CD4-positive, alpha-beta T cell (primary cell): ENCODE data around the gene MTMR2. TPM values are rescaled to one million over a fixed set of nuclear protein-coding genes. Genes with fewer than 3 reads are reported as not detected.

Source experiments
- ATAC-seq: fragments of 200-7000 bp; cut with Tn5 transposase; one replicate; pipeline ENCODE4 v1.10.0; 2022; ENCODE audit warnings: mild to moderate bottlenecking; ENCODE audit not compliant: poor library complexity
- CTCF ChIA-PET: fragments of 350-600 bp; sonication (Branson Sonifier 250); formaldehyde crosslinking; loops from one replicate; lab custom pipeline; 2021; ENCODE audit warnings: antibody characterized with exemption, inconsistent platforms; lab: Charles Lee
- POLR2A ChIA-PET: fragments of 350-600 bp; sonication (Branson Sonifier 250); formaldehyde crosslinking; loops from one replicate; lab custom pipeline; 2021; ENCODE audit warnings: antibody characterized with exemption, inconsistent platforms; lab: Charles Lee
- DNase-seq, 14 experiments: peaks; one replicate each; pipeline ENCODE4 v3.0.0-alpha.2; 2013 to 2020; ENCODE audit warnings: mixed read lengths in 2 of 14
- H3K27ac ChIP-seq, 2 donors: one replicate each; pipeline versions ENCODE4 v1.5.1 to v1.7.0; 2013; ENCODE audit warnings: low read length in 2 of 2, low read depth in 1 of 2, mild to moderate bottlenecking in 1 of 2
- H3K27me3 ChIP-seq, 2 experiments: 1 replicate in 1 of 2; 2 replicates in 1 of 2; pipeline versions ENCODE4 v1.6.1 to v1.7.0; 2013; ENCODE audit warnings: low read length in 2 of 2, control low read depth in 1 of 2, mild to moderate bottlenecking in 1 of 2, moderate library complexity in 1 of 2; ENCODE audit not compliant: insufficient read depth in 2 of 2, control insufficient read depth in 1 of 2
- H3K36me3 ChIP-seq: one replicate; pipeline ENCODE4 v1.6.1; 2013; ENCODE audit warnings: low read length, control low read depth; ENCODE audit not compliant: insufficient read depth
- H3K4me1 ChIP-seq: one replicate; pipeline ENCODE4 v1.6.1; 2013; ENCODE audit warnings: low read length, control low read depth; ENCODE audit not compliant: insufficient read depth
- H3K4me3 ChIP-seq: one replicate; pipeline ENCODE4 v1.5.1; 2013; ENCODE audit warnings: mild to moderate bottlenecking, low read length, moderate library complexity
- H3K9me3 ChIP-seq, 2 experiments: 1 replicate in 1 of 2; 2 replicates in 1 of 2; pipeline versions ENCODE4 v1.6.1 to v1.7.0; 2013; ENCODE audit warnings: low read length in 2 of 2, mild to moderate bottlenecking in 2 of 2, control low read depth in 1 of 2, moderate library complexity in 1 of 2; ENCODE audit not compliant: control insufficient read depth in 1 of 2, insufficient read depth in 1 of 2
- H3K27ac Mint-ChIP-seq: one replicate; pipeline ENCODE4 v1.8.0; 2020; ENCODE audit warnings: mixed read lengths
- H3K27me3 Mint-ChIP-seq: one replicate; pipeline ENCODE4 v1.8.0; 2021; ENCODE audit warnings: mixed read lengths
- H3K36me3 Mint-ChIP-seq: one replicate; pipeline ENCODE4 v1.8.0; 2021; ENCODE audit warnings: low read depth, mixed read lengths
- H3K4me1 Mint-ChIP-seq: one replicate; pipeline ENCODE4 v1.8.0; 2021; ENCODE audit warnings: low read depth, mixed read lengths
- H3K4me3 Mint-ChIP-seq: one replicate; pipeline ENCODE4 v1.8.0; 2020; ENCODE audit warnings: mild to moderate bottlenecking, mixed read lengths
- H3K9me3 Mint-ChIP-seq: one replicate; pipeline ENCODE4 v1.8.0; 2020; ENCODE audit warnings: mixed read lengths
- CTCF ChIP-seq: fragments of 200-600 bp; IDR thresholded peaks from one replicate; pipeline ENCODE4 v1.8.0; 2022; ENCODE audit warnings: antibody characterized with exemption, mild to moderate bottlenecking
- intact Hi-C, 2 experiments: fragments of 100-400 bp; cut with DNase I in 1 of 2; cut with micrococcal nuclease in 1 of 2; formaldehyde crosslinking; loops; one replicate each; pipeline versions ENCODE4 v1.15.1 to v1.9.0; 2023 to 2025; cut with DNase I, micrococcal nuclease
- polyA plus RNA-seq, 2 donors: library from polyadenylated mRNA; unstranded; fragments of 120-200 nt; gene quantifications; one replicate each; pipeline ENCODE4 v1.2.1, GENCODE V29; 2013
- total RNA-seq, 174 experiments: library from RNA in 2 of 174; stranded (reverse) in 2 of 174; gene quantifications; one replicate each; pipeline ENCODE4 v1.2.3 and lab custom pipeline; 2021 to 2026

The MTMR2 gene
- total RNA-seq (1 to 10 TPM; 6.6 to 6.9 TPM), total RNA-seq (lab: John Stamatoyannopoulos, UW) (6.5 to 107 (median 22.2) reads per million in 172 experiments)
- 9.1 TPM for polyA plus RNA-seq (2013, experiment 1 of 2)
- 10.5 TPM for polyA plus RNA-seq (2013, experiment 2 of 2)

- peak within 1 kb of the TSS; percentile 74 for H3K27ac Mint-ChIP-seq
- intact Hi-C loops = loop anchor here in 1 of 2 experiments (2.0 kb wide), 1 partner anchor 59 kb away; no protein-coding TSS in a partner anchor
- POLR2A ChIA-PET = interaction anchor here (0.7 kb wide), 1 partner anchor 419 kb away, joined by 3 read pairs; the partner anchor contains the start of gene MAML2
- H3K4me1 Mint-ChIP-seq = peaks cover 33% of the 10 kb centered on the region
- ATAC-seq (peak; percentile 68), DNase-seq (peak; percentile 1 to 66 (median 28))
- Histone ChIP-seq H3K4me1 (peaks cover 9% of the 10 kb centered on the region), H3K4me3 (peak within 1 kb of the TSS; percentile 98), H3K27me3 (no peaks in the 10 kb centered on the region), H3K36me3 (no peaks in the 10 kb centered on the region), H3K9me3 (no peaks in the 10 kb centered on the region), H3K27ac (peak within 1 kb of the TSS; percentile 27 to 77)
- peaks cover 9% of the 10 kb centered on the region for H3K27me3 Mint-ChIP-seq
- H3K4me3 Mint-ChIP-seq = peak within 1 kb of the TSS; percentile 95
- peaks cover 12% of the 10 kb centered on the region for H3K36me3 Mint-ChIP-seq
- CTCF ChIA-PET = no interaction called here
- no peak for TF ChIP-seq CTCF
- H3K9me3 Mint-ChIP-seq = no peaks in the 10 kb centered on the region
Observed at GRCh38 chr11:95923728-95924413, at the start of gene MTMR2. MTMR2 (minus strand) TSS chr11:95924107; CDS start chr11:95923954, 153 bp downstream.

GRCh38 chr11:95972060-95972459 is 48.2 kb upstream of the MTMR2 start:
- Histone ChIP-seq H3K27ac (no peak overlapping the region), H3K36me3 (no peaks in the 10 kb centered on the region), H3K4me1 (no peaks in the 10 kb centered on the region), H3K4me3 (no peak overlapping the region), H3K9me3 (no peaks in the 10 kb centered on the region), H3K27me3 (no peaks in the 10 kb centered on the region)
- Mint-ChIP-seq H3K4me1 (no peaks in the 10 kb centered on the region), H3K36me3 (peaks cover 10% of the 10 kb centered on the region), H3K27me3 (no peaks in the 10 kb centered on the region), H3K9me3 (no peaks in the 10 kb centered on the region), H3K4me3 (no peak overlapping the region), H3K27ac (peak overlapping the region; percentile 28)
- TF ChIP-seq CTCF = no peak
- ChIA-PET POLR2A (no interaction called here), CTCF (no interaction called here)
- ATAC-seq (no peak), DNase-seq (no peak)
- intact Hi-C loops = no loop called here

- Histone ChIP-seq H3K27me3 (no peaks in the 10 kb centered on the region), H3K4me3 (no peak overlapping the region), H3K27ac (no peak overlapping the region), H3K4me1 (no peaks in the 10 kb centered on the region), H3K36me3 (no peaks in the 10 kb centered on the region), H3K9me3 (no peaks in the 10 kb centered on the region)
- ChIA-PET CTCF (interaction anchor here (0.8 kb wide), 1 partner anchor 373 kb away, joined by 3 read pairs; no protein-coding TSS in a partner anchor), POLR2A (no interaction called here)
- Mint-ChIP-seq H3K9me3 (no peaks in the 10 kb centered on the region), H3K27me3 (no peaks in the 10 kb centered on the region), H3K4me1 (no peaks in the 10 kb centered on the region), H3K4me3 (no peak overlapping the region), H3K27ac (no peak overlapping the region), H3K36me3 (no peaks in the 10 kb centered on the region)
- intact Hi-C loops = no loop called here
- ATAC-seq (no peak), DNase-seq (peak in 1 of 14 experiments; percentile 3)
- no peak for TF ChIP-seq CTCF
Observed at GRCh38 chr11:95968585-95968984, 44.7 kb upstream of the MTMR2 start.
